ENCODE measurements around the gene FAM168A. TPM values are rescaled to one million over a fixed set of nuclear protein-coding genes. Genes with fewer than 3 reads are reported as not detected.

FAM168A gene
- total RNA-seq, 2 experiments from 2014 or later, result 10.1 to 23.7 TPM

GRCh38 chr11:73389916-73390315 is 208.0 kb downstream of the FAM168A start:
- Histone ChIP-seq H3K9me2 (ENCODE audit: insufficient read depth, low read length) (no peaks in the 10 kb centered on the region), H2AFZ (ENCODE audit: low read length) (no peak overlapping the region), H3K4me1 (ENCODE audit: insufficient read depth, low read length, poor library complexity, severe bottlenecking) (peaks cover 51% of the 10 kb centered on the region), H3K36me3 (ENCODE audit: insufficient read depth, low read length) (peaks cover 43% of the 10 kb centered on the region; the same call in 1 of the 2 replicates), H3K79me2 (ENCODE audit: insufficient read depth, low read depth, low read length) (peaks cover 26% of the 10 kb centered on the region), H3K27ac (ENCODE audit: low read depth, low read length, poor library complexity, severe bottlenecking) (no peak overlapping the region), H3K9me3 (ENCODE audit: low read length) (no peaks in the 10 kb centered on the region), H3K4me2 (ENCODE audit: low read length) (peak overlapping the region; percentile 15; the same call in 1 of the 2 replicates), H3K4me3 (ENCODE audit: low read depth, low read length, poor library complexity, severe bottlenecking) (no peak overlapping the region), H4K20me1 (ENCODE audit: insufficient read depth, low read length) (no peaks in the 10 kb centered on the region)
- TF ChIP-seq CTCF (conservative IDR thresholded peaks at IDR 0.05; ENCODE audit: low read length) (no peak), EZH2phosphoT487 (IDR thresholded peaks at IDR 0.05; ENCODE audit: borderline replicate concordance, low read depth, low read length) (no peak)
- no peak for DNase-seq (ENCODE audit: low spot score)
- ChIA-PET CTCF (ENCODE audit: unreplicated experiment) (no interaction called here), POLR2A (no interaction called here)
- intact Hi-C loops (cut with micrococcal nuclease; ENCODE audit: unreplicated experiment), result no loop called here
- BruUV-seq (replicated peaks), result no TSS peak

- H3K4me2 ChIP-seq (ENCODE audit: low read length), result peak overlapping the region; percentile 15; the same call in 1 of the 2 replicates
- no TSS peak for BruUV-seq (replicated peaks)
- DNase-seq (ENCODE audit: low spot score), result no peak
- H2AFZ ChIP-seq (ENCODE audit: low read length), result no peak overlapping the region
- CTCF ChIA-PET (ENCODE audit: unreplicated experiment), result no interaction called here
- no peak overlapping the region for H3K4me3 ChIP-seq (ENCODE audit: low read depth, low read length, poor library complexity, severe bottlenecking)
- no peak overlapping the region for H3K27ac ChIP-seq (ENCODE audit: low read depth, low read length, poor library complexity, severe bottlenecking)
- POLR2A ChIA-PET, result no interaction called here
- H3K9me2 ChIP-seq (ENCODE audit: insufficient read depth, low read length), result no peaks in the 10 kb centered on the region
- peaks cover 59% of the 10 kb centered on the region for H3K4me1 ChIP-seq (ENCODE audit: insufficient read depth, low read length, poor library complexity, severe bottlenecking)
- intact Hi-C loops (cut with micrococcal nuclease; ENCODE audit: unreplicated experiment), result no loop called here
- peaks cover 36% of the 10 kb centered on the region; the same call in 1 of the 2 replicates for H3K36me3 ChIP-seq (ENCODE audit: insufficient read depth, low read length)
- TF ChIP-seq EZH2phosphoT487 (IDR thresholded peaks at IDR 0.05; ENCODE audit: borderline replicate concordance, low read depth, low read length), result no peak
- TF ChIP-seq CTCF (conservative IDR thresholded peaks at IDR 0.05; ENCODE audit: low read length), result no peak
- no peaks in the 10 kb centered on the region for H4K20me1 ChIP-seq (ENCODE audit: insufficient read depth, low read length)
- H3K9me3 ChIP-seq (ENCODE audit: low read length), result no peaks in the 10 kb centered on the region
- H3K79me2 ChIP-seq (ENCODE audit: insufficient read depth, low read depth, low read length), result peaks cover 28% of the 10 kb centered on the region
Measured at GRCh38 chr11:73389134-73389525, 208.8 kb downstream of the FAM168A start.

GRCh38 chr11:73388265-73389133 is 209.4 kb downstream of the FAM168A start:
- ChIA-PET CTCF (ENCODE audit: unreplicated experiment) (no interaction called here), POLR2A (no interaction called here)
- intact Hi-C loops (cut with micrococcal nuclease; ENCODE audit: unreplicated experiment), result no loop called here
- H3K36me3 ChIP-seq (ENCODE audit: insufficient read depth, low read length), result peaks cover 30% of the 10 kb centered on the region; the same call in 1 of the 2 replicates
- peak overlapping the region; percentile 87; the same call in 1 of the 2 replicates for H3K4me2 ChIP-seq (ENCODE audit: low read length)
- no peaks in the 10 kb centered on the region; the same call in 1 of the 2 replicates for H4K20me1 ChIP-seq (ENCODE audit: insufficient read depth, low read length)
- no peaks in the 10 kb centered on the region for H3K9me3 ChIP-seq (ENCODE audit: low read length)
- DNase-seq (ENCODE audit: low spot score), result no peak
- peak overlapping the region; percentile 16 for H3K27ac ChIP-seq (ENCODE audit: low read depth, low read length, poor library complexity, severe bottlenecking)
- peaks cover 66% of the 10 kb centered on the region for H3K4me1 ChIP-seq (ENCODE audit: insufficient read depth, low read length, poor library complexity, severe bottlenecking)
- H3K4me3 ChIP-seq (ENCODE audit: low read depth, low read length, poor library complexity, severe bottlenecking), result no peak overlapping the region
- peaks cover 35% of the 10 kb centered on the region for H3K79me2 ChIP-seq (ENCODE audit: insufficient read depth, low read depth, low read length)
- no peaks in the 10 kb centered on the region for H3K9me2 ChIP-seq (ENCODE audit: insufficient read depth, low read length)
- no peak overlapping the region for H2AFZ ChIP-seq (ENCODE audit: low read length)
- BruUV-seq (replicated peaks), result no TSS peak
- TF ChIP-seq EZH2phosphoT487 (IDR thresholded peaks at IDR 0.05; ENCODE audit: borderline replicate concordance, low read depth, low read length), result no peak
- no peak for TF ChIP-seq CTCF (conservative IDR thresholded peaks at IDR 0.05; ENCODE audit: low read length)
